Muscle of leg (tissue), 11 donors: ENCODE data around the gene SH3RF3. TPM values are rescaled to one million over a fixed set of nuclear protein-coding genes. Genes with fewer than 3 reads are reported as not detected.

Experiments
- DNase-seq: peaks from one replicate; pipeline ENCODE4 v3.0.0; 2013
- H3K27ac ChIP-seq: one replicate; pipeline ENCODE4 v1.5.1; 2013; ENCODE audit warnings: mild to moderate bottlenecking, low read length, control low read depth
- H3K27me3 ChIP-seq: one replicate; pipeline ENCODE4 v1.6.1; 2013; ENCODE audit warnings: low read length; ENCODE audit not compliant: control insufficient read depth, insufficient read depth
- H3K36me3 ChIP-seq: one replicate; pipeline ENCODE4 v1.6.1; 2013; ENCODE audit warnings: low read length; ENCODE audit not compliant: control insufficient read depth, insufficient read depth
- H3K4me1 ChIP-seq: one replicate; pipeline ENCODE4 v1.6.1; 2013; ENCODE audit warnings: low read length; ENCODE audit not compliant: control insufficient read depth, insufficient read depth
- H3K4me3 ChIP-seq: one replicate; pipeline ENCODE4 v1.5.1; 2013; ENCODE audit warnings: low read length, control low read depth
- H3K9me3 ChIP-seq: replicated peaks from 2 replicates; pipeline ENCODE4 v1.6.1; 2013; ENCODE audit warnings: low read depth, low read length; ENCODE audit not compliant: control insufficient read depth
- WGBS: methylation state at CpG from one replicate; pipeline ENCODE4 v1.1.5; 2013; ENCODE audit warnings: missing lambda C conversion rate; ENCODE audit not compliant: insufficient coverage; 5-methylcytosine and 5-hydroxymethylcytosine counted together
- polyA plus RNA-seq, 8 donors: library from polyadenylated mRNA; unstranded; fragments of 120-200 nt; gene quantifications; one replicate each; pipeline versions ENCODE4 v1.2.1 to v1.2.3, GENCODE V29; 2013; ENCODE audit warnings: inconsistent platforms in 1 of 8, low replicate concordance in 1 of 8; ENCODE audit not compliant: insufficient read length in 8 of 8, insufficient read depth in 1 of 8
- total RNA-seq: library from RNA; stranded (reverse); fragments of 120-200 nt; gene quantifications from one replicate; pipeline ENCODE4 v1.2.4, GENCODE V29; 2013

Gene SH3RF3
- total and polyA plus RNA-seq, 9 donors = 2.7 to 6.8 (median 4.7) TPM

- no peak overlapping the region for H3K27ac ChIP-seq
- under 1% methylated on average over 63 of the region's 63 CpGs for WGBS
- H3K27me3 ChIP-seq = peaks cover 15% of the 10 kb centered on the region
- peaks cover 14% of the 10 kb centered on the region for H3K4me1 ChIP-seq
- no peaks in the 10 kb centered on the region for H3K36me3 ChIP-seq
- DNase-seq = peak; percentile 94
- peak overlapping the region; percentile 57 for H3K4me3 ChIP-seq
- no peaks in the 10 kb centered on the region for H3K9me3 ChIP-seq
These were observed 873 bp upstream of the SH3RF3 start for GRCh38 chr2:109128048-109128615.

- H3K27ac ChIP-seq = no peak overlapping the region
- no peaks in the 10 kb centered on the region for H3K36me3 ChIP-seq
- H3K4me1 ChIP-seq = peaks cover 14% of the 10 kb centered on the region
- no peaks in the 10 kb centered on the region for H3K9me3 ChIP-seq
- peak; percentile 56 for DNase-seq
- peak overlapping the region; percentile 57 for H3K4me3 ChIP-seq
- H3K27me3 ChIP-seq = peaks cover 16% of the 10 kb centered on the region
- under 1% methylated on average over 67 of the region's 70 CpGs for WGBS
These were observed 433 bp downstream of the SH3RF3 start for GRCh38 chr2:109129356-109129920.

- WGBS = 5% methylated on average over 56 of the region's 56 CpGs
- Histone ChIP-seq H3K36me3 (no peaks in the 10 kb centered on the region), H3K27ac (no peak overlapping the region)
These were observed 1.1 kb downstream of the SH3RF3 start for GRCh38 chr2:109129921-109130722.

GRCh38 chr2:109130723-109130995, 1.7 kb downstream of the SH3RF3 start:
- H3K36me3 ChIP-seq = no peaks in the 10 kb centered on the region
- no peak overlapping the region for H3K27ac ChIP-seq
- H3K4me1 ChIP-seq = peaks cover 11% of the 10 kb centered on the region
- WGBS = no CpG with 5 or more reads among the region's 5 CpGs
- peak overlapping the region; percentile 44 for H3K4me3 ChIP-seq
- no peak for DNase-seq
- H3K27me3 ChIP-seq = peaks cover 23% of the 10 kb centered on the region
- H3K9me3 ChIP-seq = no peaks in the 10 kb centered on the region

More at GRCh38 chr2:109129921-109130722, 1.1 kb downstream of the SH3RF3 start:
- peak; percentile 31 for DNase-seq
- H3K4me3 ChIP-seq = peak overlapping the region; percentile 57
- peaks cover 12% of the 10 kb centered on the region for H3K4me1 ChIP-seq
- peaks cover 23% of the 10 kb centered on the region for H3K27me3 ChIP-seq
- no peaks in the 10 kb centered on the region for H3K9me3 ChIP-seq

GRCh38 chr2:109131777-109132176, 2.8 kb downstream of the SH3RF3 start:
- H3K9me3 ChIP-seq = no peaks in the 10 kb centered on the region
- H3K27ac ChIP-seq = no peak overlapping the region
- no peak for DNase-seq
- peaks cover 16% of the 10 kb centered on the region for H3K4me1 ChIP-seq
- H3K4me3 ChIP-seq = no peak overlapping the region
- no peaks in the 10 kb centered on the region for H3K36me3 ChIP-seq
- no CpG with 5 or more reads among the region's 4 CpGs for WGBS
- H3K27me3 ChIP-seq = peaks cover 27% of the 10 kb centered on the region

GRCh38 chr2:109132626-109133025, 3.6 kb downstream of the SH3RF3 start:
- Histone ChIP-seq H3K4me1 (peaks cover 16% of the 10 kb centered on the region), H3K27ac (no peak overlapping the region), H3K9me3 (no peaks in the 10 kb centered on the region), H3K27me3 (peaks cover 25% of the 10 kb centered on the region), H3K4me3 (no peak overlapping the region), H3K36me3 (no peaks in the 10 kb centered on the region)
- DNase-seq = no peak

- 100% methylated on average over 1 of the region's 3 CpGs for WGBS
- no peak overlapping the region for H3K27ac ChIP-seq
- H3K36me3 ChIP-seq = no peaks in the 10 kb centered on the region
- H3K4me3 ChIP-seq = no peak overlapping the region
- peaks cover 15% of the 10 kb centered on the region for H3K4me1 ChIP-seq
- peaks cover 25% of the 10 kb centered on the region for H3K27me3 ChIP-seq
- H3K9me3 ChIP-seq = no peaks in the 10 kb centered on the region
- DNase-seq = no peak
These were observed 4.7 kb downstream of the SH3RF3 start for GRCh38 chr2:109133746-109134145.

GRCh38 chr2:109134741-109135358, 5.8 kb downstream of the SH3RF3 start:
- Histone ChIP-seq H3K27ac (no peak overlapping the region), H3K4me3 (no peak overlapping the region), H3K27me3 (peaks cover 25% of the 10 kb centered on the region), H3K36me3 (no peaks in the 10 kb centered on the region), H3K4me1 (peaks cover 16% of the 10 kb centered on the region), H3K9me3 (no peaks in the 10 kb centered on the region)
- no peak for DNase-seq
- WGBS = 65% methylated on average over 4 of the region's 8 CpGs

GRCh38 chr2:109135359-109136197, 6.6 kb downstream of the SH3RF3 start:
- Histone ChIP-seq H3K4me3 (no peak overlapping the region), H3K36me3 (no peaks in the 10 kb centered on the region), H3K9me3 (no peaks in the 10 kb centered on the region), H3K27ac (no peak overlapping the region), H3K4me1 (peaks cover 9% of the 10 kb centered on the region), H3K27me3 (peaks cover 17% of the 10 kb centered on the region)
- WGBS = 52% methylated on average over 12 of the region's 17 CpGs
- DNase-seq = peak; percentile 90
